ENCODE results near the gene FANCE.
"Not testable (repeated sequence)": the region's sequence is repeated elsewhere in the genome, so short reads cannot be mapped to it uniquely, and the experiment has no call there.

The FANCE gene

DNA sequence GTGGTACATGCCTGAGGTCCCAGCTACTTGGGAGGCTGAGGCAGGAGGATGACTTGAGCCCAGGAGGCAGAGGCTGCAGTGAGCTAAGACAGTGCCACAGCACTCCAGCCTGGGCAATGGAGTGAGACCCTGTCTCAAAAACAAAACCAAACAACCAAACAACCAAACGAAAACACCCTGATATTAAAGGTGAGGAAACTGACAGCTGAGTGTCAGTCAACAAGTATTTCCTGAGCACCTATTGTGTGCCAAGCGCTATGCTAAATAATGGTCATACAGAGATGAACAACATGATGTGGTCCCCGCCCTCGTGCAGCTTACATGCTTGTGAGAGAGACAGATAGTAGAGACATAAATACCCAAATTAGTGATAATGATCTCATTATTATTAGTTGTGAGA, 62.4 kb downstream of the FANCE start:
- no peak for TF ChIP-seq CTCF (conservative IDR thresholded peaks at IDR 0.05; ENCODE audit: low read depth, low read length)
- H3K4me3 ChIP-seq (ENCODE audit: low read length): no peak overlapping the region
- DNase-seq (ENCODE audit: low read depth): no peak

DNA sequence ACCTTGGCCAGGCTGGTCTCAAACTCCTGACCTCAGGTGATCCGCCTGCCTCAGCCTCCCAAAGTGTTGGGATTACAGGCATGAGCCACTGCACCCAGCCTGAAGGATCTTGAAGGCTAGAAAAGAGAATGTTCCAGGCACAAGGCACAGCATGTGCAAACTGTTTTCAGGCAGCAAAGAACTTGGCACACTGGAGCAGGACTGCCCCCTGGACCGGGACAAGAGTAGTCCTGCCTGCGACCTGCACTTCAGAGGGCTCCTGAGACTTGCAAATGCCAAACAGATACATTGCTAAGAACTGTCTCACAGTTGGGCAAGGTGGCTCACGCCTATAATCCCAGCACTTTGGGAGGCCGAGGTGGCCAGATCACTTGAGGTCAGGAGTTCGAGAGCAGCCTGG, 63.8 kb downstream of the FANCE start:
- H3K4me3 ChIP-seq (ENCODE audit: low read length); DNase-seq (ENCODE audit: low read depth): not testable (repeated sequence)

Data from retinal pigment epithelial cell (primary cell).